Adrenal gland (tissue), 12 donors: ENCODE results near the gene ACSM3. TPM values are rescaled to one million over a fixed set of nuclear protein-coding genes. Genes with fewer than 3 reads are reported as not detected.

Experiments
- DNase-seq, 7 donors: peaks; one replicate each; pipeline ENCODE4 v3.0.0-alpha.2; 2019 to 2020
- H3K27ac ChIP-seq, 5 donors: fragments of 200-600 bp; sonication (generic) in 4 of 5; 1 replicate in 3 of 5; 2 replicates in 2 of 5; pipeline versions ENCODE4 v1.5.1 to v1.8.0; 2016 to 2020; ENCODE audit warnings: mild to moderate bottlenecking in 1 of 5
- H3K27me3 ChIP-seq: fragments of 200-600 bp; 2 replicates; pipeline ENCODE4 v1.8.0; 2021
- H3K36me3 ChIP-seq, 2 donors: fragments of 200-600 bp; replicated peaks in 1 of 2; 1 replicate in 1 of 2; 2 replicates in 1 of 2; pipeline versions ENCODE4 v1.5.1 to v1.8.0; 2018 to 2022
- H3K4me1 ChIP-seq, 2 donors: fragments of 200-600 bp; replicated peaks in 1 of 2; 1 replicate in 1 of 2; 2 replicates in 1 of 2; pipeline versions ENCODE4 v1.5.1 to v1.8.0; 2018 to 2021
- H3K4me3 ChIP-seq, 4 donors: fragments of 200-600 bp; sonication (generic) in 3 of 4; one replicate each; pipeline ENCODE4 v1.5.1; 2016 to 2018
- H3K9me3 ChIP-seq, 3 donors: fragments of 200-600 bp; sonication (generic) in 1 of 3; replicated peaks in 1 of 3; 1 replicate in 2 of 3; 2 replicates in 1 of 3; pipeline versions ENCODE4 v1.5.1 to v1.8.0; 2016 to 2021
- CTCF ChIP-seq, 6 experiments: fragments of 450-650 bp in 4 of 6; fragments of 200-600 bp in 2 of 6; sonication (generic) in 1 of 6; IDR thresholded peaks; 1 replicate in 5 of 6; 2 replicates in 1 of 6; pipeline versions ENCODE4 v1.5.1 to v1.8.0; 2016 to 2021; ENCODE audit warnings: antibody characterized with exemption in 6 of 6, mild to moderate bottlenecking in 2 of 6, moderate library complexity in 1 of 6
- POLR2A ChIP-seq, 2 donors: fragments of 450-650 bp; IDR thresholded peaks; one replicate each; pipeline ENCODE4 v1.6.1; 2017; ENCODE audit warnings: antibody characterized with exemption in 2 of 2, mild to moderate bottlenecking in 2 of 2, moderate library complexity in 1 of 2
- WGBS, 4 donors: extraction: QIAGEN DNeasy Blood & Tissue Kit in 2 of 4; methylation state at CpG; one replicate each; pipeline versions ENCODE4 v1.1.5 to v1.1.7; 2013 to 2017; 5-methylcytosine and 5-hydroxymethylcytosine counted together
- intact Hi-C, 2 donors: fragments of 100-400 bp; cut with DNase I; formaldehyde crosslinking; loops; one replicate each; pipeline versions ENCODE4 v1.14.1 to v1.15.0; 2022 to 2023
- polyA plus RNA-seq, 3 donors: library from polyadenylated mRNA; stranded (reverse); fragments of 200-250 nt in 2 of 3; fragments of 350-450 nt in 1 of 3; fragmentation: Illumina TruSeq in 1 of 3; extraction: RNeasy Lipid Tissue Mini Kit (QIAGEN cat#74804) in 1 of 3; gene quantifications; one replicate each; pipeline ENCODE4 v1.2.3, GENCODE V29; 2013 to 2014
- total RNA-seq, 9 donors: library from RNA; depleted of rRNA in 4 of 9; stranded (reverse); fragments of >200 nt in 4 of 9; fragments of 120-200 nt in 1 of 9; fragmentation: NEBNext Ultra II Directional in 1 of 9; extraction: Animal tissue kit (Norgen Biotek cat#: 25700) in 1 of 9; gene quantifications; one replicate each; pipeline versions ENCODE4 v1.1.0 to v1.2.4, GENCODE V29; 2013 to 2023
- donor health status: healthy with polysubstance abuse.
- donor health status: Bipolar disorder and iron deficiency.
- donor health status: DM: yes; HTN: yes; CAD: no.
- donor health status: DM: no; HTN: no; CAD: no.
- donor health status: DM: no; HTN: no; CAD: no.
- donor health status: DM: yes; HTN: yes; CAD: no.

ACSM3 gene
- total and polyA plus RNA-seq, 12 donors, result 4.7 to 99.4 (median 11.6) TPM

- Histone ChIP-seq H3K36me3 (no peaks in the 10 kb centered on the region), H3K4me3 (no peak overlapping the region), H3K27me3 (no peaks in the 10 kb centered on the region), H3K27ac (no peak overlapping the region), H3K9me3 (no peaks in the 10 kb centered on the region), H3K4me1 (no peaks in the 10 kb centered on the region)
- TF ChIP-seq CTCF (IDR thresholded peaks at IDR 0.05), result no peak
- no peak for DNase-seq
- intact Hi-C loops, result no loop called here
- 56 to 68% (median 61%) methylated on average over 3 of the region's 3 CpGs for whole genome bisulfite sequencing, 4 donors
Observed at GRCh38 chr16:20727181-20727580, 36.6 kb upstream of the ACSM3 start.

DNA sequence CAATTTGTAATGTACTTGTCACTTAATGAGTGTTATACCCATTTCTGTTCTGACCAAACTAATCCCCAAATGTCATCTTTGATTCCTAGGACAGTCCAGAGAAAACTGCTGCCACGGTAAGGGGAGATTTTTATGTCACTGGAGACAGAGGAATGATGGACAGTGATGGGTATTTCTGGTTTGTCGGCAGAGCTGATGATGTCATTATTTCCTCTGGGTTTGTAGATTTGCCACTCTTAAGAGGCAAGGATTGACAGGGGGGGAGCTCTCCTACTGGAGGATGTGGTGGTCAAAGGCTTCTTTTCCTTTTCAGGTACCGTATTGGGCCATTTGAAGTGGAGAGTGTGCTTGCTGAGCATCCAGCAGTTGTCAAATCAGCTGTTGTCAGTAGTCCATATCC lies 34.7 kb upstream of the ACSM3 start:
- Histone ChIP-seq H3K27ac (no peak overlapping the region), H3K27me3 (no peaks in the 10 kb centered on the region), H3K36me3 (no peaks in the 10 kb centered on the region), H3K4me1 (no peaks in the 10 kb centered on the region), H3K4me3 (no peak overlapping the region), H3K9me3 (no peaks in the 10 kb centered on the region)
- intact Hi-C loops, result no loop called here
- 67 to 86% (median 78%) methylated on average over 3 of the region's 3 CpGs for WGBS, 4 donors
- DNase-seq, result no peak
- no peak for TF ChIP-seq POLR2A (IDR thresholded peaks at IDR 0.05)

DNA sequence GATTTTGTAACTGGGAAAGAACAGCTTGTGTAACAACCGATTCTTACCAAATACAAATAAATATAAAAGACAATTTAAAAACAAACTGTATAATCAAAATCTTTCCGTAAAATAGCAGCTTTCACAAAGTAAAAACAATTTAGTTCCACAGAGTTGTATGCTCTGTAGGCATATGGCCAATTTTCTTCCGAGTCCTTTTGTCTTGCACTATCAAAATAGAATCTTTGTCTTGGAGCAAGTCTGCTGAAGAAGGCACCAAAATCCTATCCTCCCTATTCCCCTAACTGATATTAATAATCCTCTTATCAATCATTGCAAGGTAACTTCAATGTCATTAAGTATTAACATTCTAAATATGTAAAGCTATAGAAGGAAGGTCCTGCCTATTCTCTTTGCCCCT lies 29.8 kb upstream of the ACSM3 start:
- 73 to 85% (median 79%) methylated on average over 3 of the region's 3 CpGs for WGBS, 4 donors
- intact Hi-C loops, result no loop called here
- no peak for DNase-seq
- H3K27me3 ChIP-seq, result no peaks in the 10 kb centered on the region
- H3K27ac ChIP-seq, result no peak overlapping the region
- peaks cover 0 to 12% of the 10 kb centered on the region in 2 donors for H3K4me1 ChIP-seq
- H3K4me3 ChIP-seq, result no peak overlapping the region
- H3K36me3 ChIP-seq, result peaks cover 0 to 43% of the 10 kb centered on the region in 2 donors
- no peak for TF ChIP-seq POLR2A (IDR thresholded peaks at IDR 0.05)
- no peak for TF ChIP-seq CTCF (IDR thresholded peaks at IDR 0.05)
- no peaks in the 10 kb centered on the region for H3K9me3 ChIP-seq

DNA sequence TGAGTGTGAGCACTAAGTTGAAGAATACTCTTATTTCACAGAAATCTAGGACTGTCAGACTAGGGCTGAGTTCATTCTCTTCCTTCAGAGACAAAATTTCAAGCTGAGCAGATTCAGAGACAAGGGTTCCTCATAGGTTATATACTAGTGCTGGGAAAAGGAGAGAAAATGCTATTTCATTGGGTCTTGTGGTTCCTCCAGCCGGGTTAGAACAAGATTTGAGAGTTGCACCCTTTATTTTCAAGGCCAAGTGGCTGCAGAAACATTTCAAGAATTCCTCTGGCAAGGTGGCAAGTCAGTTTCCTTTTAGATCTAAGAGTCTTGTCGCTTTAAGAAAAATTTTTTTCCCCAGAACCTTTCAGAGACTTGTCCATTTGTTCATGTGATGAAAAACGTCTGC lies 29.0 kb upstream of the ACSM3 start:
- Histone ChIP-seq H3K36me3 (peaks cover 0 to 43% of the 10 kb centered on the region in 2 donors), H3K4me1 (peaks cover 4 to 17% of the 10 kb centered on the region in 2 donors), H3K27ac (no peak overlapping the region), H3K4me3 (no peak overlapping the region), H3K9me3 (no peaks in the 10 kb centered on the region), H3K27me3 (no peaks in the 10 kb centered on the region)
- intact Hi-C loops, result no loop called here
- DNase-seq, result no peak
- TF ChIP-seq CTCF (IDR thresholded peaks at IDR 0.05) (no peak), POLR2A (IDR thresholded peaks at IDR 0.05) (no peak)
- 52 to 73% (median 55%) methylated on average over 3 of the region's 3 CpGs for WGBS, 4 donors

DNA sequence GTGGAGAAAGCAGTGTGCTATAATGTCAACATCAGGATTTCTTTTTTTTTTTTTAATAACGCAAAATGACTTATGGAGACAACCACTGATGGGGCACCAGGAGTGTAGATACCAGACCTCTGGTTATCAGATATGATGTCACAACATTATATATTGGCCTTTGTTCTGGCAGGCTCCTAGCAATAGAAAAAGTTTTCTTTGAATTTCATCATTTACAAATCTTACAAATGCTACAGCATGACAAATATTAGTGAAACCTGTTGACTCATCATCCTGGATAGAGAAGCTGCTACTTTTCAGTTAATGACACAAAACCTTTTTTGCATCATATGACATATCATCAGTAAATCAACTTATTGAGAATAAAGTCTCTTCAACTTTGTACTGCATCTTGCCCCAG lies 28.3 kb upstream of the ACSM3 start:
- peaks cover 0 to 43% of the 10 kb centered on the region in 2 donors for H3K36me3 ChIP-seq
- H3K9me3 ChIP-seq, result no peaks in the 10 kb centered on the region
- no peak for DNase-seq
- no peaks in the 10 kb centered on the region for H3K27me3 ChIP-seq
- H3K27ac ChIP-seq, result no peak overlapping the region
- H3K4me1 ChIP-seq, result peaks cover 4 to 24% of the 10 kb centered on the region in 2 donors
- 62 to 89% (median 71%) methylated on average over 1 of the region's 1 CpG for WGBS, 4 donors
- H3K4me3 ChIP-seq, result no peak overlapping the region
- intact Hi-C loops, result no loop called here
- TF ChIP-seq CTCF (IDR thresholded peaks at IDR 0.05), result no peak
- TF ChIP-seq POLR2A (IDR thresholded peaks at IDR 0.05), result no peak
